HG03175 (cell line): ENCODE measurements around the gene CDH4.

Source experiments
- ATAC-seq: cut with Tn5 transposase; IDR thresholded peaks from one replicate; pipeline ENCODE4 v1.9.1; 2021; ENCODE audit warnings: mild to moderate bottlenecking, moderate library complexity; ENCODE audit not compliant: unreplicated experiment

CDH4 gene

GRCh38 chr20:61280217-61280980, 28.3 kb downstream of the CDH4 start:
- no peak for ATAC-seq

GRCh38 chr20:61281286-61281795, 29.3 kb downstream of the CDH4 start:
- no peak for ATAC-seq

GRCh38 chr20:61284752-61285151, 32.7 kb downstream of the CDH4 start:
- ATAC-seq, result no peak

DNA sequence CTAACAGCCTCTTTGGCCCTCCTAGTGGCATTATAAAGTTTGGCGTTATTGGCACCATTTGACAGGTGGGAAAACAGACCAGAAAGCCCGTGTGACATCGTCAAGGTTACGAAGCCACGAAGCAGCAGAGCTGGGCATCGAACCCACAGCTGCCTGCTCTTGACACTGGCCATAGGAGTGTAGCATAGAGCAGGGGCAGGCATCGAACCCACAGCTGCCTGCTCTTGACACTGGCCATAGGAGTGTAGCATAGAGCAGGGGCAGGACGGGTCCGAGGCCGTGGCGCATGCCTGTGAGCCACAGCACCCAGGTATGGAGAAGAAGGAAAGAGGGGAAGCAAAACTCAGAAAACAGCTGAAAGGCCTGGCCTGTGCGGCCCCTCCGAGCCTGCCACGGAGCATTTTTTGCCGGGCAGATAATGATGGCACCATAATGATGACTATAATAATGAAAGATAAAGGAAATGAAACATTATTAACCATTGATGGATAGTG, 33.1 kb downstream of the CDH4 start:
- no peak for ATAC-seq

DNA sequence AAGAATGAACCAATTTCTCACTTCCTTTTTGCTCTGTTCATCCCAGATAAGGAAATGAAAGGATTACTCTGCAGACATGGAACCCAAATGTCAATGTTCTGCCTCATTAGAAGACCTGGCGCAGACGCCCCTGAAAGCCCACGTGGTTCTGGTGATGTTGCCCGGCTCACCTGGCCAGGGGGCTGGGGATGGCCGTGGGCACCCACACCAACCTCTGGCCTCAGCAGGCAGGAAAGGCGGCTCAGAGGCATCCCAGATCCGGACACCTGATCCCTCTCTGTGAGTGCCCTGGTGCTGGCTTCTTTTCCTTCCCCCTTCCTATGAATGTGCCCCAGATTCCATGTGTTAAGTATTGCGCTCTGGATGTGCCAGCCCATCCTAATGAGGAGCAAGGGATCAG, 33.6 kb downstream of the CDH4 start:
- ATAC-seq, result no peak

- no peak for ATAC-seq
Measured at GRCh38 chr20:61287583-61288275, 35.7 kb downstream of the CDH4 start.

DNA sequence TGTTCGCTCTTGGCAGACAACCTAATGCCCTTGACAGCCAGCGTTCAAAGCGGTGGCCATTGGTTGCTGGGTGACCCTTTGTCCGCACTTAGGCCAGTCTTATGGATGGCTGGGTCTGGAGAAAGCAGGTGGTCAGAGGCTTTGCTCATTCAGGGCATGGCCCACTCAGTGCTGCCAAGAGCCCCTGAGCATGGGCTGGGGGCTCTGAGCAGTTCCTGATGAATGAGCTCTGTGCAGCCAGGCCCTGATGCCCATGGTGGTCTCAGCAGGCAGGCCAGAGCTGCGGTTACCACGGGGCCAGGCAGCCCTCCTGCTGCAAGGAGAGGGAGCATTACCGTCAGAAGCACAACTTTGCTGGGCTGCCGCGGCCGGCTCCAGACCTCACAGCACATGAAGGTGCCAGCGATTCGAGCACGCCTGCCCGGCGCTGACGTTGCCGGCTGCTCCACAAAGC, 36.3 kb downstream of the CDH4 start:
- ATAC-seq, result no peak

DNA sequence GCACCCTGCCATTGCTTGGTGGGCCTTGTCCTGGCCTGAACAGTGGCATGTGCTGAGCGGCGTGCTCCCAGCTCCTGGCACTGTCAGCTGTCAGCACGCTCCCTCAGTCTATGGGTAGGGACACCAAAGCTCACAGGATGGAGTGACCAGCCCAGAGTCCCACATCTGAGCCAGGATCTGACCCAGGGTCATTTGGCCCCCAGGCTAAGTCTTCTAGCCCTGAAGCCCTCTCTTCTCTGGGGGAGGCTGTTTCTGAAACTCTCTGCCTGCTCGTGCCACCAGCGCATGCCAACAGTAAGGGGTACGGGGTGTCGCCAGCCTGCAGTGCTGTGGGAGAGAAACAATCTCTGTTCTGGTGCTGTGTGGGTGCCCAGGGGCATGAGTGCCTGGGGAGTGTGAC, 37.1 kb downstream of the CDH4 start:
- ATAC-seq, result no peak

- no peak for ATAC-seq
Measured at GRCh38 chr20:61290721-61291120, 38.7 kb downstream of the CDH4 start.

- no peak for ATAC-seq
Measured at GRCh38 chr20:61291166-61291829, 39.2 kb downstream of the CDH4 start.

DNA sequence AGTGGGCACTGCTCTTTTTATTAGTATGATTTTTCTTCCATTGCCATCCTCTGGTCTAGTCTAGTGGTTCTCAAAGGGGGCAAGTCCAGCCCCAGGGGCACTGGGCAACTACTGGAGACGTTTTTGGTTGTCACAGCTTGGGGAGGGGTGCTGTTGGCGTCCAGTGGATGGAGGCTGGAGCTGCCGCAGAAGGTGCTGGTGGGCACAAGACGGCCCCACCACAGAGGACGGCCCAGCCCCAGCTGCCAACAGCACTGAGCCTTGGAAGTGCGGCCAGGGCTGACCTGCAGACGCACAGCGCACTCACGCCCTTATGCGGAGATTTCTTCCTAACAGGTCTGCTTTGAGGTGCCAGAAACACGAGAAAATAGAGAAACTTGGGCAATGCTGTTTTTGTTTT, 40.3 kb downstream of the CDH4 start:
- no peak for ATAC-seq

DNA sequence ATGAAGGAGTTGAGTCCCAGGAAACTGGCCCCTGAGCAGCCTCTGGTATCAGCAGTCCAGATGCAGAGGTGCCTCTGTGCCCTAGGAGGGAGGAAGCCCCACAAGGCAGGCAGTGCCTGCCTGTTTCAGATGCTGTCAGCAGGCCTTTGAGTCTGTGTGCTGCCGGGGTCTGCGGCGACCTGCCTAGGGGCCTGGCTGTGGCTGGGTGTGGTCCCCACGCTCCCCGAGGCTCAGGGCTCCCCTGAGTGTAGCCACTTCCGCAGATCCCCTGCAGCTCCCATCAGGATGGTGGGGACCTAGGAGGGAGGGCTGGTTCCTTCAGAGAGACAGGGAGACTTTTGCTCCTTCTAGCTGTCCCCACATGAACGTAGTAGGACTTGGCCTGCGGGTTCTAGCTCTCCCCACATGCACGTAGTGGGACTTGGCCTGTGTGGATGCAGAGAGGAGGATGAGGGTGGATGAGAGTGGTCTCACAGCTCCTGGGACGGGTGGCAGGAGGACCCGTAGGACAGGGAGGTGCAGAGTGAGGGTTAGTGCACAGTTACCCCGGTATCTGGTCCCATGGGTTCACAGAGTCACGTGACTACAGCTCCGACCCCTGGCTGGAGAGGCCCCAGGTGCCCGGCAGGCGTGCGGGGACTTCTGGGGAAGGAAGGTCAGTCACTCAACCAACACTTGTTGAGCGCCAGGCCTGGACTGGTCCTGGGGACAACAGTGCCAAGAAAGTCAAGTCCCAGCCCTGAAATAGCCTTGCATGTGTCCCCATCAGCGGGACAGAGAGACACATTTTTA, 41.0 kb downstream of the CDH4 start:
- no peak for ATAC-seq

DNA sequence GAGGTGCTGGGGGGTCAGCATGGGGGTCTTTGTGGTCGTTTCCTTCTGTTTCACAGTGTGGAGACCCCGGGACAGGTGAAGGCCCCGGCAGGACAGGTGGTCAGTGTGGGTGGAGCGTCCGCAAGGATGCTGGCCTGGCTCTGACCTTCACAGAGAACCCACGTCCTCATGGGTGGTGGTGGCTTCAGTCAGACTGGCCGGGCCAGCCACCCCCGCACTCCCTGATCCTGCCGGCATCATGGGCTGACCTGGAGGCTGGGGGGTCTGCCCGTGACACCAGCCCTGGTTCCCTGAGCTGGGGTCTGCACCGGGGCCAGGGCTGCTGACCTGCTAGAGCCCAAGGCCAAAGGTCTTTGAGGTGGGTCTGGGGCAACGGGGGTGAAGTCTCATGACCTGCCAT, 41.9 kb downstream of the CDH4 start:
- ATAC-seq, result no peak

GRCh38 chr20:61295249-61295648, 43.2 kb downstream of the CDH4 start:
- no peak for ATAC-seq

- ATAC-seq, result no peak
Measured at GRCh38 chr20:61295682-61296628, 43.9 kb downstream of the CDH4 start.

DNA sequence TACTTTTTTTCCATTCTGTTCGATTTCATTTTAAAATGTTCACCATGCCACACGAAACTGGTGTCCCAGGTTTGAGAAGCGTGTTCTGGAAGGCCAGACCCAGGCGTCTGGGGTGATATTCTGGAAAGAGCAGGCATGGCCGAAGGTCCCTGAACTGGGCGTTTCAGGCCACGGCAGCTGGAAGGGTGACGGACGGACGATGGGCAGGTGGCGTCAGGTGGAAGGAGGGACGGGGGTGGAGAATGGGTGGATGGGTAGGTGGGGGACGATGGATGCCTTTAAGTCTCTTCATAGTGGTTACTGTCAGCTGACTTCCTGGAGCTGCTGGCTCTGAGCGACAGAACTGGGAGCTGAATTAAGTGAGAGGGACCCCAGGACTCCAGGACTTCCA, 44.6 kb downstream of the CDH4 start:
- no peak for ATAC-seq

- no peak for ATAC-seq
Measured at GRCh38 chr20:61297491-61297890, 45.4 kb downstream of the CDH4 start.

DNA sequence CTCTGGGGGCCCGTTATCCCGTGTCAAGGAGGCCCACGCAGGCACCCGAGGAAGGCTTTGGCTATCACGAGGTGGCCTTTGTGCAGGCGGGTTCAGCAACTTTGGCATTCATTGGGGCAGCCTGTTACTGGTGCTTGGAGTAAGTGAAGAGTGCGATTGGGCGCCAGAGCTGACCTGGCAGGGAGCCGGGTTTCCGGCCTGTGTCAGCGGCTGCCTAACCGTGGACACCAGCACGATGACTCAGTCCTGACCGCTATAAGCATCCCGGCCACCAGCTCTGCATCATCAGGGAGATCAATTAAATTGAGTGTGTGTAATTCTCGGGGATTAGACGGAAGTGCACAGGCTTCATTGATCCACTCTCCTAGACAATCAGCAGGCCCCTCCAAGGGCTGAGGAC, 45.9 kb downstream of the CDH4 start:
- no peak for ATAC-seq

GRCh38 chr20:61298661-61299060, 46.6 kb downstream of the CDH4 start:
- ATAC-seq, result no peak

DNA sequence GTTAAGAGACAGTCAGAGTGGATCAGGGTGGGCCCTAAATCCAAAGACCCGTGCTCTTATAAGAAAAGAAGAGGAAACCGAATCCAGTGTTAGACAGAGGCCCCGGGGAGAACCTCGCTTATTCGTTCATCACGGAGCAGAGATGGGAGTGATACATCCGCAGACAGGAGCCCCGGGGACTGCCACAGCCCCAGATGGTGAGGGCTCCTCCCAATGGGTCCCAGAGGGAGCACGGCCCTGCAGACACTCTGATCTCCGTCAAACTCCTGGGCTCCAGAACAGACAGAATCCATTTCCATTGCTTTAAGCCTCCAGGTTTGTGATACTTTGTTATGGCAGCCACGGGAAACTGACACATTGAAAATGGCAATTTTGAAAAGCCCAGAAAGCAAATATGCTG, 47.0 kb downstream of the CDH4 start:
- ATAC-seq, result no peak
